ENCODE results near the gene SCARB1. TPM values are rescaled to one million over a fixed set of nuclear protein-coding genes. Genes with fewer than 3 reads are reported as not detected.

The SCARB1 gene
- total and polyA plus RNA-seq, 2 experiments from 2014 or later = 50.4 to 90.0 TPM

DNA sequence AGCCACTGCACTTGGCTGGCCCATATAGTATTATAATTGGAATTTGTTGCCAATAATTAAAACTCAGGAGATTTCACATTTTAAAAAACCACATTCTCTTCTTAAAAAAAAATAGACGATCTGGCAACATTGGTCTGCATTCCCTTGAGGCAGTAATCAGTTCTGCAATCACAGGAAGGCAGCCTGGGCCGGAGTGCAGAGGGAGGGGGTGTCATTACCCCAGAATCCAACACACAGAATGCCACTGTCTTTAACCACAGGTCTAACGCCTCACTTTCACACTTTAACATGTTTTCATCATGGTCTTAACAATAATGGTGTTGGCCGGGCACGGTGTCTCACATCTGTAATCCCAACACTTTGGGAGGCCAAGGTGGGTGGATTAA, 100.1 kb downstream of the SCARB1 start:
- TF ChIP-seq, protein P1, sequence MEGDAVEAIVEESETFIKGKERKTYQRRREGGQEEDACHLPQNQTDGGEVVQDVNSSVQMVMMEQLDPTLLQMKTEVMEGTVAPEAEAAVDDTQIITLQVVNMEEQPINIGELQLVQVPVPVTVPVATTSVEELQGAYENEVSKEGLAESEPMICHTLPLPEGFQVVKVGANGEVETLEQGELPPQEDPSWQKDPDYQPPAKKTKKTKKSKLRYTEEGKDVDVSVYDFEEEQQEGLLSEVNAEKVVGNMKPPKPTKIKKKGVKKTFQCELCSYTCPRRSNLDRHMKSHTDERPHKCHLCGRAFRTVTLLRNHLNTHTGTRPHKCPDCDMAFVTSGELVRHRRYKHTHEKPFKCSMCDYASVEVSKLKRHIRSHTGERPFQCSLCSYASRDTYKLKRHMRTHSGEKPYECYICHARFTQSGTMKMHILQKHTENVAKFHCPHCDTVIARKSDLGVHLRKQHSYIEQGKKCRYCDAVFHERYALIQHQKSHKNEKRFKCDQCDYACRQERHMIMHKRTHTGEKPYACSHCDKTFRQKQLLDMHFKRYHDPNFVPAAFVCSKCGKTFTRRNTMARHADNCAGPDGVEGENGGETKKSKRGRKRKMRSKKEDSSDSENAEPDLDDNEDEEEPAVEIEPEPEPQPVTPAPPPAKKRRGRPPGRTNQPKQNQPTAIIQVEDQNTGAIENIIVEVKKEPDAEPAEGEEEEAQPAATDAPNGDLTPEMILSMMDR (IDR thresholded peaks at IDR 0.05; ENCODE audit: poor library complexity) = no peak
- TF ChIP-seq EZH2 (IDR thresholded peaks at IDR 0.05; ENCODE audit: borderline replicate concordance) (no peak), EZH2phosphoT487 (IDR thresholded peaks at IDR 0.05; ENCODE audit: low read depth, severe bottlenecking, unreplicated experiment) (no peak)
- H3K4me1 ChIP-seq (ENCODE audit: insufficient read depth) = peaks cover 19% of the 10 kb centered on the region
- H4K20me1 ChIP-seq (ENCODE audit: insufficient read depth, poor library complexity, severe bottlenecking) = no peaks in the 10 kb centered on the region
- H2AFZ ChIP-seq = no peak overlapping the region
- no peak overlapping the region for H3K4me2 ChIP-seq
- DNase-seq (ENCODE audit: low spot score) = no peak
- H3K27me3 ChIP-seq = no peaks in the 10 kb centered on the region
- no peak overlapping the region for H3K27ac ChIP-seq
- H3K36me3 ChIP-seq (replicated peaks; ENCODE audit: insufficient read depth, low read depth) = no peaks in the 10 kb centered on the region
- no peaks in the 10 kb centered on the region for H3K9me2 ChIP-seq (replicated peaks; ENCODE audit: insufficient read depth)
- H3K79me2 ChIP-seq = no peaks in the 10 kb centered on the region
- H3K9me3 ChIP-seq (ENCODE audit: low read depth) = no peaks in the 10 kb centered on the region
- WGBS (ENCODE audit: low lambda C conversion rate, missing lambda C conversion rate) = 84% methylated on average over 5 of the region's 5 CpGs
- no peak overlapping the region for H3K4me3 ChIP-seq

DNA sequence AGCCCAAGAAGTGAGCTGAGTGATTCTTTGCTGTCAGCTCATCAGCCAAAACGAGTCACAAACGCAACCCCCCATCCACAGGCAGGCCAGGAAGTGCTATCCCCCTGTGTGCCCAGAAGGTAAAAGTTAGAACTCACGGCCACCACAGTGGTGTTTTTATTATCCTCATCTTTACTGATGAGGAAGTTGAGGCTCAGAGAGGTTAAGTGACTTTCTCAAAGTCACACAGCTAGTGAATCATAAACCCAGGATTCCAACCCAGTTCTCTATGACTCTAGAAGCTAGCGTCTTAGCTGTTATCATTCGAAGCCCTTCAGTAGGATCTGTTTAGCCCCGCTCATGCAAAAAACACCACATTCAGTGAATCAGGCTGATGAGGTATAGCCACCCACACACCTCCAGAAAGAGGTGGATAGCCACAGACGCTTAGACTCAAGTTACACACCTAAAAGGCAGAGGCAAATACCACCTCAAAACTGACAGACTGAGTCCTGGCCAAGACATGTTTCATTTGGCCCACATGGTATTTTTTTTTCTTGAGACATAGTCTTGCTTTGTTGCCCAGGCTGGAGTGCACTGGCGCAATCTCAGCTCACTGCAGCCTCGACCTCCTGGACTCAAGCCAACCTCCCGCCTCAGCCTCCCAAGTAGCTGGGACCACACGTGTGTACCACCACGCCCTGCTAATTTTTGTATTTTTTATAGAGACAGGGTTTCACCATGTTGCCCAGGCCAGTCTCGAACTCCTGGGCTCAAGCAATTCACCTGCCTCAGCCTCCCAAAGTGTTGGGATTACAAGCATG, 100.7 kb downstream of the SCARB1 start:
- Histone ChIP-seq H3K36me3 (replicated peaks; ENCODE audit: insufficient read depth, low read depth) (no peaks in the 10 kb centered on the region), H3K27me3 (no peaks in the 10 kb centered on the region), H3K4me2 (no peak overlapping the region), H3K9me2 (replicated peaks; ENCODE audit: insufficient read depth) (no peaks in the 10 kb centered on the region), H4K20me1 (ENCODE audit: insufficient read depth, poor library complexity, severe bottlenecking) (no peaks in the 10 kb centered on the region), H2AFZ (no peak overlapping the region), H3K9me3 (ENCODE audit: low read depth) (no peaks in the 10 kb centered on the region), H3K4me1 (ENCODE audit: insufficient read depth) (peaks cover 17% of the 10 kb centered on the region), H3K79me2 (no peaks in the 10 kb centered on the region), H3K4me3 (no peak overlapping the region), H3K27ac (no peak overlapping the region)
- TF ChIP-seq EZH2phosphoT487 (IDR thresholded peaks at IDR 0.05; ENCODE audit: low read depth, severe bottlenecking, unreplicated experiment) (no peak), EZH2 (IDR thresholded peaks at IDR 0.05; ENCODE audit: borderline replicate concordance) (no peak)
- TF ChIP-seq, protein P1 (IDR thresholded peaks at IDR 0.05; ENCODE audit: poor library complexity) = no peak
- no peak for DNase-seq (ENCODE audit: low spot score)
- 89% methylated on average over 13 of the region's 13 CpGs for WGBS (ENCODE audit: low lambda C conversion rate, missing lambda C conversion rate)

DNA sequence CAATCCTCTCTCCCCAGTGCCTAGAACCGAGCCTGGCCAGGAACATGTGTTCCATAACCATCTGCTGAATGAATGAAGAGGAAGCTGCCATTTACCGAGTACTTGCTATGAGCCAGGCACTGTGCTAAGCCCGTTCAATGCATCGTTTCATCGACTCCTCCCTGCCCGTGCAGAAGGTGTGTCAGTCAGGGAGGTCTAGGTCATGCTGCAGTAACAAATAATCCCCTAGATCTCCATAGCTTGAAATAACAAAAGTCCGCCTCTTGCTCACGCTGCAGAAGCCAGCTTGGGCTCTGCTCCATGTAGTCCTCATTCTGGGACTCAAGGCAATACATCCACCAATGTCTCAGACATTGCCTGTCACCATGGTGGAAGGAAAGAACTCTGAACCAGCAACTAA, 101.3 kb downstream of the SCARB1 start:
- Histone ChIP-seq H3K79me2 (no peaks in the 10 kb centered on the region), H3K4me2 (no peak overlapping the region), H3K36me3 (replicated peaks; ENCODE audit: insufficient read depth, low read depth) (no peaks in the 10 kb centered on the region), H3K9me2 (replicated peaks; ENCODE audit: insufficient read depth) (no peaks in the 10 kb centered on the region), H3K4me3 (no peak overlapping the region), H3K9me3 (ENCODE audit: low read depth) (no peaks in the 10 kb centered on the region), H4K20me1 (ENCODE audit: insufficient read depth, poor library complexity, severe bottlenecking) (no peaks in the 10 kb centered on the region), H3K4me1 (ENCODE audit: insufficient read depth) (peaks cover 17% of the 10 kb centered on the region), H3K27me3 (no peaks in the 10 kb centered on the region), H3K27ac (no peak overlapping the region), H2AFZ (no peak overlapping the region)
- TF ChIP-seq, protein P1 (IDR thresholded peaks at IDR 0.05; ENCODE audit: poor library complexity) = no peak
- no peak for TF ChIP-seq EZH2 (IDR thresholded peaks at IDR 0.05; ENCODE audit: borderline replicate concordance)
- no peak for TF ChIP-seq EZH2phosphoT487 (IDR thresholded peaks at IDR 0.05; ENCODE audit: low read depth, severe bottlenecking, unreplicated experiment)
- no peak for DNase-seq (ENCODE audit: low spot score)
- WGBS (ENCODE audit: low lambda C conversion rate, missing lambda C conversion rate) = 91% methylated on average over 8 of the region's 8 CpGs
